ENCODE results near the gene COX7A1. TPM values are rescaled to one million over a fixed set of nuclear protein-coding genes. Genes with fewer than 3 reads are reported as not detected.
"Not testable (repeated sequence)": the region's sequence is repeated elsewhere in the genome, so short reads cannot be mapped to it uniquely, and the experiment has no call there.

Gene COX7A1
- polyA plus RNA-seq (ENCODE audit: insufficient read length in 10 of 10) = 100 to 1,000 TPM; 182 to 264 (median 219) TPM
- long read RNA-seq, donor 1, transcript COX7A1-201 (4 exons, 762 nt) = major isoform, 193 of 234 reads
- long read RNA-seq, donor 1, transcript COX7A1-203 (3 exons, 464 nt) = minor isoform, 25 of 234 reads
- long read RNA-seq, donor 1, partial matches to known transcripts = 14 of 234 reads
- long read RNA-seq, donor 1, other reads (novel, unspliced or antisense) = 0 of 234 reads
- long read RNA-seq, donor 2, transcript COX7A1-203 (3 exons, 464 nt) = minor isoform, 17 of 229 reads
- long read RNA-seq, donor 2, transcript COX7A1-201 (4 exons, 762 nt) = major isoform, 197 of 229 reads
- long read RNA-seq, donor 2, partial matches to known transcripts = 13 of 229 reads
- long read RNA-seq, donor 2, other reads (novel, unspliced or antisense) = 0 of 229 reads
- long read RNA-seq, donor 3 = 0 reads
- long read RNA-seq, donor 4, transcript COX7A1-203 (3 exons, 464 nt) = minor isoform, 13 of 119 reads
- long read RNA-seq, donor 4, transcript COX7A1-201 (4 exons, 762 nt) = major isoform, 101 of 119 reads
- long read RNA-seq, donor 4, partial matches to known transcripts = 5 of 119 reads
- long read RNA-seq, donor 4, other reads (novel, unspliced or antisense) = 0 of 119 reads
- long read RNA-seq, donor 5, transcript COX7A1-203 (3 exons, 464 nt) = minor isoform, 29 of 347 reads
- long read RNA-seq, donor 5, transcript COX7A1-204 (4 exons, 211 nt) = minor isoform, 6 of 347 reads
- long read RNA-seq, donor 5, transcript COX7A1-201 (4 exons, 762 nt) = major isoform, 285 of 347 reads
- long read RNA-seq, donor 5, partial matches to known transcripts = 26 of 347 reads
- long read RNA-seq, donor 5, other reads (novel, unspliced or antisense) = 0 of 347 reads
- long read RNA-seq, donor 6, transcript COX7A1-204 (4 exons, 211 nt) = minor isoform, 8 of 232 reads
- long read RNA-seq, donor 6, transcript COX7A1-201 (4 exons, 762 nt) = major isoform, 197 of 232 reads
- long read RNA-seq, donor 6, transcript COX7A1-203 (3 exons, 464 nt) = minor isoform, 22 of 232 reads
- long read RNA-seq, donor 6, partial matches to known transcripts = 5 of 232 reads
- long read RNA-seq, donor 6, other reads (novel, unspliced or antisense) = 0 of 232 reads
- long read RNA-seq, donor 7, transcript COX7A1-203 (3 exons, 464 nt) = minor isoform, 8 of 146 reads
- long read RNA-seq, donor 7, transcript COX7A1-201 (4 exons, 762 nt) = major isoform, 138 of 146 reads
- long read RNA-seq, donor 7, partial matches to known transcripts = 0 of 146 reads
- long read RNA-seq, donor 7, other reads (novel, unspliced or antisense) = 0 of 146 reads
- long read RNA-seq, donor 8, transcript COX7A1-203 (3 exons, 464 nt) = minor isoform, 9 of 116 reads
- long read RNA-seq, donor 8, transcript COX7A1-201 (4 exons, 762 nt) = major isoform, 91 of 116 reads
- long read RNA-seq, donor 8, partial matches to known transcripts = 15 of 116 reads
- long read RNA-seq, donor 8, other reads (novel, unspliced or antisense) = 0 of 116 reads
- long read RNA-seq, donor 9, transcript COX7A1-201 (4 exons, 762 nt) = major isoform, 22 of 22 reads
- long read RNA-seq, donor 9, partial matches to known transcripts = 0 of 22 reads
- long read RNA-seq, donor 9, other reads (novel, unspliced or antisense) = 0 of 22 reads

DNA sequence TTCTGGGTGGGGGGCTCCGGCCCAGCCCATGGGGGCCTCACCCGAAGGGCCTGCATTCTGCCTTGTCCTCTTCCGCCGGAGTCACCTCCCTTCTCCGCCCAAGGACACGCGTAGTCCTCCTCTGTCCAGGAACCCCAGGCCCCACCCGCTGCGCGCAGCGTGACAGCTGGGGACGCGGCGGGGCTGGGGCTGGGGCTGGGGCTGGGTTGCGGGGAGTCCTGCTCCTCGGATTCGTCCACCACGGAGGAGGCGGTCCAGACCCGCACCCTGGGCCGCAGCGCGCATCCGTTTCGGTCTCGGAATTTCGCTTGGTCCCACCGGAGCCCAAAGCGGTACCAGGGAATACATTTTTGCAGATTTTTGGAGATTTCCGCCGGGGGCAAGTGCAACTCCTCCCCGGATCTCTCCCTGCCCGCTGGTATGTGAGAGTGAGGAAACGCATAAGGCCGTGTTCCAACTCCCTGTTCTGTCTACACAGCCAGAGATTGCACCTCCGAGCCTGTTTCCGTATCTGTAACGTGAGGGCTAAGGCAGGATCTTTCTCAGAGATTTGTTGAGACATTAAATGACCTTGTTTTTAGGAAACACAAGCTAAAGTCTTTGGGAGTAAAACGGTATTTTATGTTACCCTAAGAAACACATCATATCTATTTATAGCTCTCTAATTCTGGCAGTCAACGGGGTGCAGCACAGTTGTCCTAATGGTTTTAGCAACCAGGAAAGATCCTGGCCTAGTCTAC is at the start of gene COX7A1:
COX7A1 (minus strand) TSS at position 96 of the 740 bp plus-strand sequence; CDS start at position 56, 40 bp downstream.
- peak; percentile 79 to 91 (median 84) for DNase-seq

DNA sequence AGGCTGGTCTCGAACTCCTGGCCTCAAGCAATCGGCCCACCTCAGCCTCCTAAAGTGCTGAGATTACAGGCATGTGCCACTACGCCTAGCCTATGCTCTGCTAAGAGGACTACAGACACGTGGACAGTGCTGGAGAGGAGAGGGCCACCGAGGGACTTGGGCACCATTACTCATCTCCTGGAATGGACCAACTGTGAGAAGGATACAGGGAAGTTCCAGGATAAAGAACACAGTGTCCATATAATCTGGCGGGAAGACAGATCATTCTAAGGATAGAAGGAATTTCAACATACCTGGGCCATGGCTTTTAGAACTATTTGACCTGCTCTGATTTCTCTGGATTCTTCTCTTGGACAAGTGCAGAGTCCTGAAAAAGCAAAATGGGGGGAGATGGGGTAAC is 49.4 kb upstream of the COX7A1 start:
- no peak for DNase-seq

DNA sequence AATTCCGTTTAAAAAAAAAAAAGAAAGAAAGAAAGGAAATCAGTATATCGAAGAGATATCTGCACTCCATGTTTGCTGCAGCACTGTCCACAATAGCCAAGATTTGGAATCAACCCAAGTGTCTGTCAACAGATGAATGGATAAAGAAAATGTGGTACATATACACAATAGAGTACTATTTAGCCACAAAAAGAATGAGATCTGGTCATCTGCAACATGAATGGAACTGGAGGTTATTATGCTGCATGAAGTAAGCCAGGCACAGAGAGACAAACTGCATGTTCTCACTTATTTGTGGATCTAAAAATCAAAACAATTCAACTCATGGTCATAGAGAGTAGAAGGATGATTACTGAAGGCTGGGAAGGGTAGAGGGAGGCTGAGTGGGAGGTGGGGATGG is 45.9 kb upstream of the COX7A1 start:
- no peak for DNase-seq

DNA sequence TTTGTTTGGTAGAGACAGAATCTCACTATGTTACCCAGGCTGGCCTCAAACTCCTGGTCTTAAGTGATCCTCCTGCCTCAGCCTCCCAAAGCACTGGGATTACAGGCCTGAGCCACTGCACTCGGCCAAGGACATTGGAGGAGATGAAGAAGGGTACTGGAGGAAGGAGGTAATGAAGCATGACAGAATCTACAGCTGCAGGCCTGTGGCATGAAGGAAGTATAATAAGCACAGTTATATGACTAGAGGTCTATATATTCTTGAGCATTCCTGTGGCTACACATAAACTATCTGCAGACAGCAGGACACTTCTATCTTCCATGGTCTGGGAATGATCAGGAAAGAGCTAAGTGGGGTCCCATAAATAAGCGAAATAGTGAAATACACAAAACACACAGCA is 44.0 kb upstream of the COX7A1 start:
- DNase-seq = no peak

DNA sequence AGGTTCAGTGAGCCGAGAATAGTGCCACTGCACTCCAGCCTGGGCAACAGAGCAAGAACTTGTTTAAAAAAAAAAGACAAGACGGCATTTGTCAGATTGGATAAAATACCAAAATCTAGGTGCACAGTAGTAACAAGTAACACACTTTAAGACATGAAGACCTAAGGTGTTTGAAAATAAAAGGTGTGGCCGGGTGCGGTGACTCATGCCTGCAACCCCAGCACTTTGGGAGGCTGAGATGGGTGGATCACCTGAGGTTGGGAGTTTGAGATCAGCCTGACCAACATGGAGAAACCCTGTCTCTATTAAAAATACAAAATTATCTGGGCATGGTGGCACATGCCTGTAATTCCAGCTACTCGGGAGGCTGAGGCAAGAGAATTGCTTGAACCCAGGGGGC is 34.5 kb upstream of the COX7A1 start:
- not testable (repeated sequence) for DNase-seq

DNA sequence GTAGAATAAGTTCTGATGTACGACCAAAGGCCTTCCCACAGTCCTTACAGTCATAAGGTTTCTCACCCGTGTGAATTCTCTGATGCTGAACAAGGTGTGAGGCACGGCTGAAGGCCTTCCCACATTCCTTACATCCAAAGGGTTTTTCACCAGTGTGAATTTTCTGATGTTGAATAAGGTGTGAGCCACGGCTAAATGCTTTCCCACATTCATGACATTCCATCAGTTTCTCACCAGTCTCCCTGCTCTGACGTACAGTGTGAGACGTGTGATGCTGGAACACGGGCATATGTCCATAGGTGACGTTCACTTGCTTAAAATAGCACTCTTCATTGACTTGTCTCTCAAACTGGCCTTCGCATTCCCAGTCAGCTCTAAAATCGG is 31.0 kb upstream of the COX7A1 start:
- peak; percentile 11 to 53 (median 24) for DNase-seq

DNA sequence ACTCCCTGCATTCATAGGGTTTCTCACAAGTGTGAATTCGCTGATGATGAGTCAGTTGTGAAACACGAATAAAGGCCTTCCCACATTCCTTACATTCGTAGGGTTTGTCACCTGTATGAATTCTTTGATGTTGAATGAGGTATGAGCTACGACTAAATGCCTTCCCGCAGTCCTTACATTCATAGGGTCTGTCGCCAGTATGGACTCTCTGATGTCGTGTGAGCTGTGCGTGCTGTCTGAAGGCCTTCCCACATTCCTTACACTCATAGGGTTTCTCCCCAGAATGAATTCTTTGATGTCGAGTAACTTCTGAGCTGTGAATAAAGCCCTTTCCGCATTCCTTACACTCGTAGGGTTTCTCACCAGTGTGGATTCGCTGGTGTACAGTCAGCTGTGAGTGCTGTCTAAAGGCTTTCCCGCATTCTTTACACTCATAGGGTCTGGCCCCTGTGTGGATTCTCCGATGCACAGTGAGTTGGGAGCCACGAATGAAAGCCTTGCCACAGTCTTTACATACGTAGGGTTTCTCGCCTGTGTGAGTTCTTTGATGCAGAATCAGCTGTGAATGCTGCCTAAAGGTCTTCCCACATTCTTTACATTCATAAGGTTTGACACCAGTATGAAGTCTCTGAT is 30.5 kb upstream of the COX7A1 start:
- DNase-seq = peak in 2 of 3 donors; percentile 12 to 81

DNA sequence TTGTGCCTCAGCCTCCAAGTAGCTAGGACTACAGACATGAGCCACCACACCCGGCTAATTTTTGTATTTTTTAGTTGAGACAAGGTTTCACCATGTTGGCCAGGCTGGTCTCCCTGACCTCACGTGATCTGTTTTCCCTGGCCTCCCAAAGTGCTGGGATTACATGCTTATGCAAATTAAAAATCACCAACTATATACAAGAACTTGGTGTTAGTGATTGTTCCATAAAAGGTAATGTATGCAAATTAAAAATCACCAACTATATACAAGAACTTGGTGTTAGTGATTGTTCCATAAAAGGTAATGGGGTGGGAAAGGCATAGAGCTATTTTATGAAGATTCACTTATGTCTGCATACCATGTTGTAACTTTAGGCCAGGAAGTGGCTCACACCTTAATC is 26.8 kb upstream of the COX7A1 start:
- DNase-seq = not testable (repeated sequence)

DNA sequence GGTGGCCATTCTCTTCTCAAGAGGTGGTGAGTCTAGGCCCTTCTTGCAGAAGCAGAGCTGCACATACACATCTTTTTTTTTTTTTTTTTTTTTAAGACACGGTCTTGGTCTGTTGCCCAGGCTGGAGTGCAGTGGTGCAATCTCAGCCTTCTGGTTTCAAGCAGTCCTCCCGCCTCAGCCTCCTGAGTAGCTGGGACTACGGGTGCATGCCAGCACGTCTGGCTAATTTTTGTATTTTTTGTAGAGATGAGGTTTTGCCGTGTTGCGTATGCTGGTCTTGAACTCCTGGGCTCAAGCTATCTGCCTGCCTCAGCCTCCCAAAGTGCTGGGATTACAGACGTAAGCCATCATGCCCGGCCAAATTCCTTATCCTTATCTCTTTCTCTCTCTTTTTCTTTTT is 21.6 kb upstream of the COX7A1 start:
- not testable (repeated sequence) for DNase-seq

DNA sequence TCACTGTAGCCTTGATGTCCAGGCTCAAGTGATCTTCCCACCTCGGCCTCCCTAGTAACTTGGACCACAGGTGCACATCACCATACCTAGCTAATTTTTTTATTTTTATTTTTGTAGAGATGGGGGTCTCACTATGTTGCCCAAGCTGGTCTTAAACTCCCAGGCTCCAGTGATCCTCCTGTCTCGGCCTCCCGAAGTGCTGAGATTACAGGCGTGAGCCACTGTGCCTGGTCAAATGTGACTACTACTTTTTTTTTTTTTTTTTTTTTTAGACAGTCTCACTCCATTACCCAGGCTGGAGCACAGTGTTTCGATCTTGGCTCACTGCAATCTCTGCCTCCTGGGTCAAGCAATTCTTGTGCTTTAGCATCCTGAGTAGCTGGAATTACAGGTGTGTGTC is 20.6 kb upstream of the COX7A1 start:
- DNase-seq = no peak

DNA sequence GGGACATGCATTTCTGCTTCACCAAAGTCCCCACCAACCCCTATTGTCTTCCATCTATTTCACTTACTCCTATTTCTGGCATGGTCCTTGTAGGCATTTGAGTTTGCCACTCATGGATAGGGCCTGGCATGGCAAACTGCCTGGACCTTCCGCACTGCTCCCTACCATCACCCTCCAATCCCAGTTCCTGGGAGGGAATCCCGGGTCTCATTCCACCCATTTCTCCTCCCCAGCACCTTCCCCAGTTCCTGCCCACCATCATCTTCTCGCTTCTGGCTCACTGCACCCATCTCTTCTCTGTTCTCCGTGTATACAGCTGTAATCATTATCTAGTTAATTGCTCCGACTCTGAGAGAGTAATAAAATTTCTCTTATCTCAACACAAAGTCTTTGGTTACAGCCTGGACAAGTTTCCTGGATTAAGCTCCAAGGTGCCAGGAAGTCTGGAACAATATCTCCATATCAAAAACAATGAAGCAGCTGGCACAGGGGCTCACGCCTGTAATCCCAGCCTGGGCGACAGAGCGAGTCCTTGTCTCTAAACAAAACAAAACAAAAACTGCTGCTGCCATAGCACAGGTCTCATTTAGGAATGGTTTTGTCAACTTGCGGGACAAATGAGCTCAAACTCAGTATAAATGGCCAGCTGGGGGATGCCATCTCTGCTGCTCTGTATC is 17.0 kb upstream of the COX7A1 start:
- DNase-seq = peak in 1 of 3 donors; percentile 33

DNA sequence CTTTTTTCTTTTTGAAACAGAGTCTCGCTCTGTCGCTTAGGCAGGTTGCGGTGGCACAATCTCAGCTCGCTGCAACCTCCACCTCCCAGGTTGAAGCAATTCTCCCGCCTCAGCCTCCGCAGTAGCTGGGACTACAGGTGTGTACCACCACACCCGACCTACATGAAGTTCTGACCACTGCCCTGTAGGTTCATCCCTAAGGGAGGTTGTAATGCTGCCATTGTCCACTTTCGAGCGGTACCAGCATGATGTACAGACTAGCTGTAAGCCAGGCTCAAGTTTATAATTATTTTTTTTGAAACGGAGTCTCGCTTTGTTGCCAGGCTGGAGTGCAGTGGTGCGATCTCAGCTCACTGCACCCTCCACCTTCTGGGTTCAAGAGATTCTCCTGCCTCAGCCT is 11.6 kb upstream of the COX7A1 start:
- DNase-seq = no peak

DNA sequence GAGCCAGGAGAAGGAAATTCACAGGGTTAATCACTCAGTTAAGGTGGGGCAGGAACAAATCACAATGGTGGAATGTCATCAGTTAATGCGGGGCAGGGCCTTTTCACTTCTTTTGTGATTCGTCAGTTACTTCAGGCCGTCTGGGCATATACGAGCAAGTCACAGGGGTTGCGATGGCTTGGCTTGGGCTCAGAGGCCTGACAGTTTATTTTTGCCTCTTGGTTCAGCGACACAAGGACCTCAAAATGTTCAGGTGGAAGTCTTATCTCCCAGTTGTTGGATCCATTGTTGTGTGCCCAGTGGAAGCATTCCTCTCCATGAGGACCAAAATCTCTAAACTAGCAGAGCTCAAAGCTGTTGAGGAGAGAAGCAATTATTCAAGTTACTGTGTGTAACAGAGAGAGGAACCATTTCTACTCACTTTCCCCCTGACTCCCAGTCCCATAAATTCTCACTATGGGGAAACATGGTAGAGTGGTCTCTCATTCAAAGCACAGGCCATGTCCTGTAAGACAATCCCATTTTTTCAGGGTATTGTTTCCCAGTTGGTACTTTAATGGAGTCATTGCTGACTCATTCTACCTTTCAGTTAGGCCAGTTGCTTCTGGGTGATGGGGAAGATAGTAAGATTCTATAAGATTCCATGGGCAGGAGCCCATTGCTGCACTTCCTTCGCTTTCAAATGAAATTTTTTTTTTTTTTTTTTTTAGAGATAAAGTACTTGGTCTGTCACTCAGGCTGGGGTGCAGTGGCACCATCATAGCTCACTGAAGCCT is 8.8 kb upstream of the COX7A1 start:
- DNase-seq = no peak

DNA sequence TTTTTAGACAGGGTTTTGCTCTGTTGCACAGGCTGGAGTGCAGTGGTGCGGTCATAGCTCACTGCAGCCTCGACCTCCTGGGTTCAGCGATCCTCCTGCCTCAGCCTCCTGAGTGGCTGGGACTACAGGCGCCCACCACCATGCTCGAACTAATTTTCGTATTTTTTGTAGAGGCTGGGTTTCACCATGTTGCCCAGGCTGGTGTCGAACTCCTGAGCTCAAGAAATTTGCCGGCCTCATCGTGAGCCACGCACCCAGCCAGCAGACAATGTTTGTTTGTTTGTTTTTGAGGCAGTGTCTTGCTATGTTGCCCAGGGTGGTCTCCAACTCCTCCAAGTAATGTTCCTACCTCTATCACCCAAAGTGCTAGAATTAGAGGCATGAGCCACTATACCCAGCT is 879 bp upstream of the COX7A1 start:
- DNase-seq = no peak

DNA sequence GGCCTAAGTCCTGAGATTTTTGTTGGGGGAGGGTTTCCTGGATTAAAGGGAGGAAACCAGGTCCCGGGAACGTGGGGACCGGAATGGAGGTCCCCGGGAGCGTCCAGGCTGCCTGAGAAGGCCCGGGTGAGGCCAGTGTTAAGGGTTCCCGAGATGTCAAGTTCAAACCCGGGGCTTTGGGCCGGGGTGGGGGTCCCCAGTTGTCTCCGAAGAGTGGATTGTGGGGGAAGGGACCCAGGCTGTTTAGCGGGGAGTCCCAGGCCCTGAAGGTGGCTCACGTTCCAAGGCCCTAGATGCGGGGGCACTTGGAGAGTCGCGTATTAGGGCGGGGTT is 262 bp downstream of the COX7A1 start:
- DNase-seq = no peak

DNA sequence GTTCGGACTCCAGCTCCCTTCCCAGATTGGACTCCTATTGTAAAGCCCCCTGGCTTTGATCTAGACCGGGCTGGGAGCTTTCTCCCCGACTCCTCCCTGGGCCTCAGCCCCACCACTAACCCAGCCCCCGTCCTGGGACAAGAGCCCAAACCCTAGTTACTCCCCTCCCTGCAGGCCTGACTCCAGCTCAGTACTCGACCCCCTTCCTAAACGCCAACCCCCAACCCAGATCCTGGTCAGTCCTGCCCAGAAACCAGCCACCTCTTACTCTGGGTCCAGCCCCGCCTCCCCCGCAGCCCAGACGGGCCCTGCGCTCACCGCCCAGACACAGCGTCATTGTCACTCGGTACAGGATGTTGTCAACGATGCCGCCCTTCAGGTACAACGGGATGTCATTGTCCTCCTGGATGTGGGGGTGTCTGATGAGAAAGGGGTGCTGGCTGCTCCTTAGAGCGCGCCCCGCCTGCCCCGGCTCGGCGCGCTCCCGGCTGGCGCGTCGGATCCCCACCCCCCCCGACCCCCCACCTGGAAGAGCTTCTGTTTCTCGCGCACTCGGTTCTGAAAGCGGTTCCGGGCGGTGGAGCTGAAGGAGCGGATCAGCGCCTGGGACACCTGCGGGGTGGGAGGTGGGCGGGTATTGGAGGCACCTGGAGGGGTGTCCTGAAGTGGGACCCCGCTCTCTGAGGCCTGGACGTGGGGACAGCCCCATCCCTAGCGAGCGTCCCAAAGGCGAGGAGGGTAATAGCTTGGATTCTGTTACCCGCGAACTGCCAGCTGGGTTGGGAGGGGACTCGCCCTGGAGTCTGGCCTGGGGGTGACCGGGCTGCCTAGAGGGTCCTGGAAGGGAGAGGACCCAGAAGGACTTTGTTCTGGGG is 866 bp downstream of the COX7A1 start:
- DNase-seq = peak; percentile 36 to 89 (median 73)

DNA sequence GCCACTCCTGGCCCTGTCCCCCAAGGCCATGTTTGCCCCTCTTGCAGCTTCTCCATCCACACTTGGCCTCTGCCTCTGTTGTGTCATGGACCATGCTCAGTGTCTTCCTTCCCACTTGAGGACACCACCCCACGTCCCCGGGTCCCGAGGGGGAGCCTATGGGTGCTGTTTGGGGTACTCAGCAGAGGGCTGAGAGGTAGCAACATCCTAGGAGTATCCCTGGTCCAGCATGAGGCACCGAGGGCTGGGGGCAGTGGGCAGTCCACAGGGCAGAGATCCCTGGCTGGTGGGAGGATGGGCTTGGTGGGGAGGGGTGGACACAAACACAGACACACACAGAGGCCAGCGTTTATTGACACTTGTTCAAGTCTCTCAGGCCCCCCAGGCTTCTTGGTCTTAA is 1.7 kb downstream of the COX7A1 start:
- no peak for DNase-seq

Data from muscle of back (tissue), 13 donors.